Chondrocyte (in vitro differentiated cells): ENCODE data around the gene MBOAT2. TPM values are rescaled to one million over a fixed set of nuclear protein-coding genes. Genes with fewer than 3 reads are reported as not detected.

Experiments
- DNase-seq: peaks from one replicate; pipeline ENCODE4 v3.0.0; 2021; ENCODE audit warnings: mixed read lengths, low spot score
- H3K27ac Mint-ChIP-seq: one replicate; pipeline ENCODE4 v1.8.0; 2021; ENCODE audit warnings: mild to moderate bottlenecking, moderate library complexity, mixed read lengths; ENCODE audit not compliant: unreplicated experiment
- H3K27me3 Mint-ChIP-seq: 2 replicates; pipeline ENCODE4 v1.8.0; 2021; ENCODE audit warnings: low read depth, mixed read lengths
- H3K36me3 Mint-ChIP-seq: 2 replicates; pipeline ENCODE4 v1.8.0; 2021; ENCODE audit warnings: low read depth, mixed read lengths
- H3K4me1 Mint-ChIP-seq: 2 replicates; pipeline ENCODE4 v1.8.0; 2021; ENCODE audit warnings: low read depth, mild to moderate bottlenecking, mixed read lengths
- H3K4me3 Mint-ChIP-seq: one replicate; pipeline ENCODE4 v1.8.0; 2021; ENCODE audit warnings: mild to moderate bottlenecking, moderate library complexity, mixed read lengths; ENCODE audit not compliant: unreplicated experiment
- H3K9me3 Mint-ChIP-seq: 2 replicates; pipeline ENCODE4 v1.8.0; 2021; ENCODE audit warnings: low read depth, mixed read lengths
- CTCF ChIP-seq: fragments of 200-600 bp; sonication (generic); IDR thresholded peaks from 2 replicates; pipeline ENCODE4 v1.5.0; 2021; ENCODE audit warnings: antibody characterized with exemption, mild to moderate bottlenecking, moderate library complexity
- total RNA-seq: library from RNA; stranded (reverse); gene quantifications from 3 replicates; pipeline ENCODE4 v1.2.1, GENCODE V29; 2021

Gene MBOAT2
- total RNA-seq, 1 donor from 2014 or later = 40.2 TPM

- no peak for DNase-seq
- no peak overlapping the region for H3K4me3 Mint-ChIP-seq
- no peaks in the 10 kb centered on the region for H3K27me3 Mint-ChIP-seq
- peaks cover 7% of the 10 kb centered on the region for H3K4me1 Mint-ChIP-seq
- no peak for TF ChIP-seq CTCF
- H3K27ac Mint-ChIP-seq = no peak overlapping the region
- H3K9me3 Mint-ChIP-seq = peaks cover 21% of the 10 kb centered on the region
- H3K36me3 Mint-ChIP-seq = peaks cover 9% of the 10 kb centered on the region
Measured at GRCh38 chr2:9037166-9037565, 33.7 kb upstream of the MBOAT2 start.

DNA sequence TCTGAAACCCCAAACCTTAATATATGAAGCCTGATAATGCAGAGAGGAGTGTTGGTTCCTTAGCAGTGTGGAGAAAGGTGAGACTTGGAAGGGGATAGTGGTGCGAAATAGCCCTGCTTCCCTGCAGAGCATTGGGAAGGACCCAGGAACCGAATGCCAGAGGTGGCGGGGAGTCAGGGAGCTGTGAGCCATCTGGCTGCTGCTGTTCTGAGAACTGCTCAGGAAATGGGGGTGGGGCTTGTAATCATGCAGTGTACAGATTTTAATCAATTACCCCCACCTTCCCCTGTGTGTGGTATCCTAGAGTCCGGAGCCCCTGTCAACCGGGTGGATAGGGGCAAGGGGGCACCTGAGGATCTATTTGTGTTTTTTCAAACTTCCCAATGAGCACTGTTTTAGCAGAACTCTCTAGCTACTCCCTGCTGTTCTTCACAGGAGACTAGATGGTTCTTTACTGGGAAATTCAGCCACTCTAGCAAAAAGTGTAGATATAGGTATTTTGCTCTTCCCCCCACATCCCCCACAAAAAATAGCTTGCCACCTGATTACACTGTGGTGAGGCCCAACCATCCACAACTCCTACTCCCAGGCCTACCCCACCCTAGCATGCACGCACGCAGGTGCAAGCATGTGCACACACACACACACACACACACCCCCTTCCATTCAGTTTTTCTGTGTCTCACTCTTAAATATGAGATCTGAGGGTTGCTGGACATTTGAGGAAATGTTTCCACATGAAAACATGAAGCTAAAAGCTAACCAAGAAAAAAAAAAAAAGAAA lies 30.1 kb upstream of the MBOAT2 start:
- no peak for DNase-seq
- no peaks in the 10 kb centered on the region for H3K27me3 Mint-ChIP-seq
- peaks cover 3% of the 10 kb centered on the region for H3K36me3 Mint-ChIP-seq
- no peak overlapping the region for H3K4me3 Mint-ChIP-seq
- H3K27ac Mint-ChIP-seq = no peak overlapping the region
- H3K4me1 Mint-ChIP-seq = peaks cover 14% of the 10 kb centered on the region
- no peak for TF ChIP-seq CTCF
- peaks cover 9% of the 10 kb centered on the region for H3K9me3 Mint-ChIP-seq

DNA sequence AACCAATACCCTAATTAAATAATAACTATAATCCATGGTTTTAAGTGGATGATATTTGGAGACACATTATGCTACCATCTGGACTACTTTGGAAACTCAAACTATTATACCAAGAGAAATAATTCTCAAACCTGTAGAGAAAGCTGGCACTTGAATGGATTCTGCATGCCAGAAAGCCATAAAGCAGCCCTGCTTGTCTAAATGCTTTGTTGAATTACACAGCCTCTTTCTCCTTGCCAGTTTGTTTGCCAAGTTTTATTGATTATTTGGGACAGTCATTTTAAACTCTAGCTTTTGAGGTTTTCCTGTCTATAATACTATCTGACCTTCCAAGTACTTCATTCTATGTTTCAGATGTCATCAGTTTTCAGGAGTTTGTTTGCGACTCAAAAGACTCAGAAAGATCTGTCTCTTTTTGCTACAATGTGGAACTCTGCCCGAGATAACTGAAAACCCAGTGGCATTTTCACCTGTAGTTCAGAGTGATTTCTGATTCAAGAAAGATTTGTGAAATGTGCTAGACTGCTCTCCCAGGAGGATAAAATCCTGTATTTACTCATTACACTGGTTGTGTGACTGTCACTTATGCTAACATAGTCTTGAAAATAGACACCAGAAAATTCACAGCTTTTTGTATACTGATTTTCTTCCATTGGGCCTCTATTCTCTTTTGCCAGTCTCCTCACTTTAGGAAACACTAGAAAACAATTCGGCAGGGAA lies 29.2 kb upstream of the MBOAT2 start:
- Mint-ChIP-seq H3K27ac (no peak overlapping the region), H3K4me3 (no peak overlapping the region), H3K9me3 (peaks cover 3% of the 10 kb centered on the region), H3K36me3 (no peaks in the 10 kb centered on the region), H3K4me1 (peaks cover 14% of the 10 kb centered on the region), H3K27me3 (no peaks in the 10 kb centered on the region)
- TF ChIP-seq CTCF = no peak
- DNase-seq = no peak

- TF ChIP-seq CTCF = no peak
- Mint-ChIP-seq H3K9me3 (peaks cover 2% of the 10 kb centered on the region), H3K4me1 (peaks cover 14% of the 10 kb centered on the region), H3K27ac (no peak overlapping the region), H3K4me3 (no peak overlapping the region), H3K27me3 (no peaks in the 10 kb centered on the region), H3K36me3 (no peaks in the 10 kb centered on the region)
- no peak for DNase-seq
Measured at GRCh38 chr2:9032121-9032520, 28.6 kb upstream of the MBOAT2 start.

DNA sequence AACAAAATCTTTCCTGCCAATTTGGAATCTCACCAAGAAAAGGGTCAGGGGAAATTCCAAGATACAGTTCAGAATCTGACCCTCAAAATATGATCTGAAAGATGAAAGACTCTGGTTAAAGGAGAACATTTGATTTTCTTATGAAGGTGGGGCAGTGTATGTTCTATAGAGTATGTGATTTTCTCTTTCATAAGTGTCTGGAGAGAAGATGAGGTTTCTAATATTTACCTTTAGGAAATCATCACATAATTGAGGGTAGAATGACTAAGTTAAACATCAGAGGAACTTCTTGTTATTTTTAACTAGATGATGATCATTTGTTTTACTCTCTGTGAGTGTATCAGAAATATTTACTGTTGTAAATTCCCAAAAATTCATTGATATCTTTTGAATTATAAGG lies 27.8 kb upstream of the MBOAT2 start:
- Mint-ChIP-seq H3K36me3 (no peaks in the 10 kb centered on the region), H3K9me3 (no peaks in the 10 kb centered on the region), H3K4me3 (no peak overlapping the region)

More for the DNA sequence above, 27.8 kb upstream of the MBOAT2 start:
- Mint-ChIP-seq H3K27me3 (no peaks in the 10 kb centered on the region), H3K27ac (no peak overlapping the region), H3K4me1 (peaks cover 14% of the 10 kb centered on the region)
- no peak for TF ChIP-seq CTCF
- DNase-seq = no peak
